Panc1 (cell line): Measurements from ENCODE around the gene CAMK2B. TPM values are rescaled to one million over a fixed set of nuclear protein-coding genes. Genes with fewer than 3 reads are reported as not detected.

ENCODE experiments used
- ATAC-seq: fragments of 200-7000 bp; cut with Tn5 transposase; 2 replicates; pipeline ENCODE4 v1.9.1; 2020; ENCODE audit warnings: mild to moderate bottlenecking, moderate library complexity
- BruUV-seq: library from RNA; stranded (reverse); fragments of 400-500 nt; replicated peaks from 2 replicates; lab custom pipeline; 2021; lab: Mats Ljungman, UMichigan
- CTCF ChIA-PET: fragments of 300-600 bp; sonication (Branson Sonifier 250); formaldehyde crosslinking; loops from one replicate; lab custom pipeline; 2022; ENCODE audit warnings: antibody characterized with exemption; lab: Charles Lee
- POLR2A ChIA-PET: fragments of 300-600 bp; sonication (Branson Sonifier 250); formaldehyde crosslinking; loops from one replicate; lab custom pipeline; 2022; ENCODE audit warnings: antibody characterized with exemption; lab: Charles Lee
- DNase-seq: peaks from one replicate; pipeline ENCODE4 v3.0.0-alpha.2; 2010; ENCODE audit warnings: low read depth, low spot score
- H3K27ac ChIP-seq: 2 replicates; pipeline ENCODE4 v1.5.1; 2011; ENCODE audit warnings: mild to moderate bottlenecking, low read length, inconsistent platforms
- H3K27me3 ChIP-seq: fragments of 200-500 bp; sonication (Bioruptor generic); 2 replicates; pipeline ENCODE4 v1.6.0; 2014; ENCODE audit warnings: low read length, inconsistent platforms; ENCODE audit not compliant: control insufficient read depth, insufficient read depth
- H3K36me3 ChIP-seq: fragments of 200-500 bp; sonication (Bioruptor generic); 2 replicates; pipeline ENCODE4 v1.5.1; 2014; ENCODE audit warnings: inconsistent platforms, mild to moderate bottlenecking, low read length, moderate library complexity; ENCODE audit not compliant: control insufficient read depth, insufficient read depth
- H3K4me1 ChIP-seq: 2 replicates; pipeline ENCODE4 v1.5.1; 2011; ENCODE audit warnings: inconsistent platforms, mild to moderate bottlenecking, low read length, moderate library complexity; ENCODE audit not compliant: control insufficient read depth, insufficient read depth
- H3K4me3 ChIP-seq, 2 experiments: 2 replicates each; pipeline ENCODE4 v1.5.1; 2011 to 2012; ENCODE audit warnings: low read depth in 2 of 2, low read length in 2 of 2, mild to moderate bottlenecking in 2 of 2, inconsistent platforms in 1 of 2, moderate library complexity in 1 of 2
- H3K9me3 ChIP-seq: fragments of 200-500 bp; sonication (Bioruptor generic); 2 replicates; pipeline ENCODE4 v1.5.1; 2014; ENCODE audit warnings: low read depth, mild to moderate bottlenecking, inconsistent platforms, low read length, moderate library complexity; ENCODE audit not compliant: control insufficient read depth, insufficient read depth
- POLR2AphosphoS5 ChIP-seq: IDR thresholded peaks from 2 replicates; pipeline ENCODE4 v1.6.1; 2012; ENCODE audit warnings: mild to moderate bottlenecking, low read depth, low read length, moderate library complexity
- REST ChIP-seq, 2 experiments: IDR thresholded peaks; 2 replicates each; pipeline ENCODE4 v1.6.1; 2011 to 2012; ENCODE audit warnings: low read depth in 2 of 2, control low read depth in 1 of 2, low read length in 1 of 2, mild to moderate bottlenecking in 1 of 2, moderate library complexity in 1 of 2; ENCODE audit not compliant: insufficient read depth in 1 of 2
- SIN3A ChIP-seq: IDR thresholded peaks from 2 replicates; pipeline ENCODE4 v1.6.1; 2012; ENCODE audit warnings: low read depth, mild to moderate bottlenecking, low read length, moderate library complexity, borderline replicate concordance; ENCODE audit not compliant: insufficient read depth
- TCF7L2 ChIP-seq: IDR thresholded peaks from 2 replicates; pipeline ENCODE4 v1.6.1; 2011; ENCODE audit warnings: mild to moderate bottlenecking, low read depth, low read length, inconsistent platforms
- in situ Hi-C: cut with HindIII; loops from 2 replicates; pipeline ENCODE4 v1.10.0; 2016; ENCODE audit warnings: low sequenced_read_pairs, low pct_unique_long_range_greater_than_20kb
- intact Hi-C: fragments of 100-400 bp; cut with micrococcal nuclease; formaldehyde crosslinking; loops from one replicate; pipeline ENCODE4 v1.10.0; 2022; ENCODE audit not compliant: unreplicated experiment
- total RNA-seq: library from RNA; stranded (reverse); gene quantifications from one replicate; pipeline ENCODE4 v1.2.1, GENCODE V29; 2021; ENCODE audit not compliant: unreplicated experiment
- TF ChIP-seq, protein P1 (sequence below): fragments of 450-650 bp; IDR thresholded peaks from 2 replicates; pipeline ENCODE4 v1.5.1; 2017; ENCODE audit warnings: mild to moderate bottlenecking

CAMK2B gene
- total RNA-seq, 1 experiment from 2014 or later, result 0.26 TPM

DNA sequence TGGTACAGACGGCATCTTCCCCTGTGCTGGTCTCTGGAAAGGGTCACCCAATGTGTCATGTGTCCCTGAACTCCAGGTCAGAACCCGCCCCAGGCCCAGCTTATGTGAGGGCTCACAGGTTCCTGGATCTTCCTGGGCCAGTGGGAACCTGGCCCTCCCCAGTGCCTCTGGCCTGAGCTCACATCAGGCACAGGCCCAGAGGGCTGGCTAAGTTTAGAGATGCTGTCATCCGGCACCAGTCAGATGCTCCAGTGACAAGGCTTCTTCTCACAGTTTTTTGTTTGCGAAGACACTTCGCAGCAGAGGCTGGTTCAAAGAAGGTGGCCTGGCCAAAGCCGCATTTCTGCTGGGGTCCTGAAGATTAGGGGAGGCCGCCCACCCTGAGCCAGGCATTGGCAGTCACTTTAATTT lies 11.8 kb downstream of the CAMK2B start:
- DNase-seq, result no peak
- Histone ChIP-seq H3K36me3 (no peaks in the 10 kb centered on the region), H3K4me1 (no peaks in the 10 kb centered on the region), H3K9me3 (no peaks in the 10 kb centered on the region), H3K27me3 (peaks cover 2% of the 10 kb centered on the region; the same call in 1 of the 2 replicates), H3K27ac (no peak overlapping the region), H3K4me3 (no peak overlapping the region)
- ChIA-PET POLR2A (interaction anchor here (0.6 kb wide), 1 partner anchor 984 kb away, joined by 5 read pairs; no protein-coding TSS in a partner anchor), CTCF (no interaction called here)
- in situ Hi-C loops, result no loop called here
- TF ChIP-seq, protein P1, sequence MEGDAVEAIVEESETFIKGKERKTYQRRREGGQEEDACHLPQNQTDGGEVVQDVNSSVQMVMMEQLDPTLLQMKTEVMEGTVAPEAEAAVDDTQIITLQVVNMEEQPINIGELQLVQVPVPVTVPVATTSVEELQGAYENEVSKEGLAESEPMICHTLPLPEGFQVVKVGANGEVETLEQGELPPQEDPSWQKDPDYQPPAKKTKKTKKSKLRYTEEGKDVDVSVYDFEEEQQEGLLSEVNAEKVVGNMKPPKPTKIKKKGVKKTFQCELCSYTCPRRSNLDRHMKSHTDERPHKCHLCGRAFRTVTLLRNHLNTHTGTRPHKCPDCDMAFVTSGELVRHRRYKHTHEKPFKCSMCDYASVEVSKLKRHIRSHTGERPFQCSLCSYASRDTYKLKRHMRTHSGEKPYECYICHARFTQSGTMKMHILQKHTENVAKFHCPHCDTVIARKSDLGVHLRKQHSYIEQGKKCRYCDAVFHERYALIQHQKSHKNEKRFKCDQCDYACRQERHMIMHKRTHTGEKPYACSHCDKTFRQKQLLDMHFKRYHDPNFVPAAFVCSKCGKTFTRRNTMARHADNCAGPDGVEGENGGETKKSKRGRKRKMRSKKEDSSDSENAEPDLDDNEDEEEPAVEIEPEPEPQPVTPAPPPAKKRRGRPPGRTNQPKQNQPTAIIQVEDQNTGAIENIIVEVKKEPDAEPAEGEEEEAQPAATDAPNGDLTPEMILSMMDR, result no peak
- TF ChIP-seq TCF7L2 (no peak), REST (IDR thresholded peaks at IDR 0.05; ENCODE audit: insufficient read depth in 1 of 2, low read depth in 2 of 2, low read length in 1 of 2) (no peak), POLR2AphosphoS5 (no peak), SIN3A (no peak)
- intact Hi-C loops, result no loop called here
- no peak for ATAC-seq
- no TSS peak for BruUV-seq

GRCh38 chr7:44313016-44313415 lies 12.4 kb downstream of the CAMK2B start:
- CTCF ChIA-PET, result no interaction called here
- peaks cover 2% of the 10 kb centered on the region; the same call in 1 of the 2 replicates for H3K27me3 ChIP-seq
- H3K27ac ChIP-seq, result no peak overlapping the region
- no peak overlapping the region for H3K4me3 ChIP-seq
- in situ Hi-C loops, result no loop called here
- no peaks in the 10 kb centered on the region for H3K36me3 ChIP-seq
- no TSS peak for BruUV-seq
- TF ChIP-seq TCF7L2 (no peak), POLR2AphosphoS5 (no peak), REST (IDR thresholded peaks at IDR 0.05; ENCODE audit: insufficient read depth in 1 of 2, low read depth in 2 of 2, low read length in 1 of 2) (no peak), SIN3A (no peak)
- TF ChIP-seq, protein P1, result no peak
- POLR2A ChIA-PET, result interaction anchor here (0.6 kb wide), 1 partner anchor 984 kb away, joined by 5 read pairs; no protein-coding TSS in a partner anchor
- no peak for ATAC-seq
- H3K4me1 ChIP-seq, result no peaks in the 10 kb centered on the region
- H3K9me3 ChIP-seq, result no peaks in the 10 kb centered on the region
- no peak for DNase-seq
- intact Hi-C loops, result no loop called here
